Activated naive CD8-positive, alpha-beta T cell treated with anti-CD3 and anti-CD28 coated beads for 36 hours (primary cell): ENCODE measurements around the gene SHE. TPM values are rescaled to one million over a fixed set of nuclear protein-coding genes. Genes with fewer than 3 reads are reported as not detected.
"Not testable (repeated sequence)": the region's sequence is repeated elsewhere in the genome, so short reads cannot be mapped to it uniquely, and the experiment has no call there.

ENCODE experiments used
- DNase-seq: peaks from one replicate; pipeline ENCODE4 v3.0.0; 2021
- H3K27ac Mint-ChIP-seq: one replicate; pipeline ENCODE4 v1.8.0; 2022; ENCODE audit warnings: mild to moderate bottlenecking, moderate library complexity, mixed read lengths
- H3K27me3 Mint-ChIP-seq: one replicate; pipeline ENCODE4 v1.8.0; 2022; ENCODE audit warnings: mild to moderate bottlenecking, mixed read lengths
- H3K36me3 Mint-ChIP-seq: one replicate; pipeline ENCODE4 v1.8.0; 2021; ENCODE audit warnings: mild to moderate bottlenecking, mixed read lengths
- H3K4me1 Mint-ChIP-seq: one replicate; pipeline ENCODE4 v1.8.0; 2021; ENCODE audit warnings: mixed read lengths
- H3K4me3 Mint-ChIP-seq: one replicate; pipeline ENCODE4 v1.8.0; 2022; ENCODE audit warnings: mild to moderate bottlenecking, moderate library complexity, mixed read lengths
- H3K9me3 Mint-ChIP-seq: one replicate; pipeline ENCODE4 v1.8.0; 2022; ENCODE audit warnings: mixed read lengths
- total RNA-seq, 2 experiments: library from RNA; stranded (reverse); gene quantifications; one replicate each; pipeline ENCODE4 v1.2.3, GENCODE V29; 2021

The SHE gene
- total RNA-seq, result not detected

DNA sequence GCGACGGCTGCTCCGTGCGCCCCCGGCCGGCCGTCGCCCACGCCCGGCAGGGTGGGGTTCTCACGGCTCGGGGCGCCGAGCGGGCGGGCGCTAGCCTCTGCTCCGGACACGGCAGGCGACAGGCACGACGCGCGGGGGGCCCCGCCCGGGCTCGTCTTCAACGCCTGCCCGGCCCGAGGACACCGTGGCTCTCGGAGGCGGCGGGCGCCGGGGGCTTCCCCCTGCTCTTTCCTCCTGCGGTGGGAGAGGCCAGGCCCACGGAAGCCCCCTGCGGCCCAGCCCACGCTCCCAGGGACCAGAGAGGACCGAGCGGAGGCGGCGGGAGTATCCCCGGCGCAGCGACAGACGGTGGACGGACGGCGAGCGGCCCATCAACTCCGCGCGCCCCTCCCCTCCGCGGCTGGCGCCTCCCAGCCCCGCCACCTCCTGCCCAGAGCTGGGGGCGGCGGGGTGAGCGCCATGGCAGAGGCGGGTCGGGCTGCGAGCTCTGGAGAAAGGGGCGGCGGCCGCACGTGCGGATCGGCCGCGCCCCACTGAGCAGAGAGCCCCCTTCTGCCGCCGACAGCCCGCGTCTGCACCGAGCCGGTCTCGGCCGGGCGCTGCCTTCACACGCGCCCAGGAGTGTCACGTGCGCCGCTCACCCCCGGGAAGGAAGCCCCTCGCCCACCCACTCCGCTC, at the start of gene SHE, which contains the start of gene TDRD10:
Gene SHE, minus strand, starts transcription at position 347 of the 678 bp plus-strand sequence. CDS start 386 bp downstream, outside the sequence.
Gene TDRD10, plus strand, starts transcription at position 154 of the 678 bp plus-strand sequence. CDS start 4,685 bp downstream, outside the sequence.
- no peak within 1 kb of the TSS for H3K27ac Mint-ChIP-seq
- no peaks in the 10 kb centered on the region for H3K9me3 Mint-ChIP-seq
- H3K27me3 Mint-ChIP-seq, result peaks cover 67% of the 10 kb centered on the region
- peak within 1 kb of the TSS; percentile 51 for H3K4me3 Mint-ChIP-seq
- peaks cover 6% of the 10 kb centered on the region for H3K4me1 Mint-ChIP-seq
- peak; percentile 24 for DNase-seq
- H3K36me3 Mint-ChIP-seq, result no peaks in the 10 kb centered on the region

GRCh38 chr1:154551474-154551873, 49.3 kb upstream of the SHE start:
- no peak for DNase-seq
- Mint-ChIP-seq H3K36me3 (peaks cover 31% of the 10 kb centered on the region), H3K9me3 (no peaks in the 10 kb centered on the region), H3K4me1 (peaks cover 18% of the 10 kb centered on the region), H3K4me3 (no peak overlapping the region), H3K27me3 (no peaks in the 10 kb centered on the region), H3K27ac (no peak overlapping the region)

DNA sequence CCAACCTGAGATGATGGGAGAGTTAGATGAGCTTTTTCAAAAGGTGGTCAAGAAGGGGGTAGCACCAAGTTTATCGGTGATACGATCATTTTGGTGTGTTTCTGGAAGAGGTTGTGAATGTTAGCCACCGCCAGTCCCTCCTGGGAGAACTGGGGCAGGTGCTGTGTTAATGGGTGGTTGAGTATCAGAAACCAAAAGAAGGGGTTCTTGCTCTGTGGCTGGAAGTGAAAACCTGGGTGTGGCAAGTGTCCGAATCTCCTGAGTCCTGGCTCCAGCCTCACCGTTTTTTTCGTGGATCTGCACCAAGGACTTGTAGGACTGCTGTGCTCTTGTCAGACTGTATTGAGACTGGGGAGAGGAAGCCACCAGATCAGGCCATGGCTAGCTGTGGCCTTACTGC, 48.4 kb upstream of the SHE start:
- no peak overlapping the region for H3K4me3 Mint-ChIP-seq
- H3K4me1 Mint-ChIP-seq, result peaks cover 10% of the 10 kb centered on the region
- no peak for DNase-seq
- H3K27me3 Mint-ChIP-seq, result no peaks in the 10 kb centered on the region
- H3K27ac Mint-ChIP-seq, result no peak overlapping the region
- peaks cover 25% of the 10 kb centered on the region for H3K36me3 Mint-ChIP-seq
- no peaks in the 10 kb centered on the region for H3K9me3 Mint-ChIP-seq

- Mint-ChIP-seq H3K4me1 (peaks cover 8% of the 10 kb centered on the region), H3K4me3 (no peak overlapping the region), H3K27ac (no peak overlapping the region), H3K9me3 (no peaks in the 10 kb centered on the region), H3K36me3 (peaks cover 19% of the 10 kb centered on the region), H3K27me3 (no peaks in the 10 kb centered on the region)
- no peak for DNase-seq
Observed at GRCh38 chr1:154550070-154550469, 47.9 kb upstream of the SHE start.

GRCh38 chr1:154549202-154549770, 47.1 kb upstream of the SHE start:
- no peak for DNase-seq
- H3K36me3 Mint-ChIP-seq, result peaks cover 15% of the 10 kb centered on the region
- no peak overlapping the region for H3K27ac Mint-ChIP-seq
- no peak overlapping the region for H3K4me3 Mint-ChIP-seq
- H3K27me3 Mint-ChIP-seq, result no peaks in the 10 kb centered on the region
- H3K9me3 Mint-ChIP-seq, result no peaks in the 10 kb centered on the region
- H3K4me1 Mint-ChIP-seq, result peaks cover 8% of the 10 kb centered on the region

DNA sequence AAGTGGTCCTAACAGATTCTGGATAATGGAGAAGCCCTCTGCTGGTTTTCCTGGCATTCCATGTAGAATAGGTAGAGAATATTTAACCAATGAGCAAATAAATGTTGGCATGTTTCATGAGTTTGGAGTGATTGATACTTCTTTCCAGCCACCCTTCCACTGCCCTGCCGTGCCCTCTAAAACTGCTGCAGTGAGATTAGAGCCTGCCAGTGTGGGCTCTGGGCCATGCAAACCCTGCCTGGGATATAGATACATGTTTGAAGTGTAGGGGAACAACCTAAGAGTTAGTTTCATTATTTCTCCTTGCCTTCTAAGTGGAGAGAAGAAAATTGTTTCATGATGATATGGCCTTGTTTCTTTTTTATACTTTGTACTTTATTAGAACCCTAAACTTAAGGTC, 45.8 kb upstream of the SHE start:
- H3K27me3 Mint-ChIP-seq, result no peaks in the 10 kb centered on the region

GRCh38 chr1:154547105-154547732, 45.0 kb upstream of the SHE start:
- DNase-seq, result no peak
- H3K27ac Mint-ChIP-seq, result no peak overlapping the region
- H3K4me1 Mint-ChIP-seq, result peaks cover 8% of the 10 kb centered on the region
- no peak overlapping the region for H3K4me3 Mint-ChIP-seq
- H3K36me3 Mint-ChIP-seq, result peaks cover 5% of the 10 kb centered on the region
- no peaks in the 10 kb centered on the region for H3K27me3 Mint-ChIP-seq
- H3K9me3 Mint-ChIP-seq, result no peaks in the 10 kb centered on the region

More for the DNA sequence above, 45.8 kb upstream of the SHE start:
- no peak overlapping the region for H3K4me3 Mint-ChIP-seq
- H3K27ac Mint-ChIP-seq, result no peak overlapping the region
- peaks cover 7% of the 10 kb centered on the region for H3K36me3 Mint-ChIP-seq
- peaks cover 8% of the 10 kb centered on the region for H3K4me1 Mint-ChIP-seq
- no peaks in the 10 kb centered on the region for H3K9me3 Mint-ChIP-seq
- DNase-seq, result no peak

- DNase-seq, result peak; percentile 63
- Mint-ChIP-seq H3K4me1 (peaks cover 8% of the 10 kb centered on the region), H3K4me3 (no peak overlapping the region), H3K27me3 (no peaks in the 10 kb centered on the region), H3K27ac (no peak overlapping the region), H3K36me3 (peaks cover 5% of the 10 kb centered on the region), H3K9me3 (no peaks in the 10 kb centered on the region)
Observed at GRCh38 chr1:154546264-154547063, 44.3 kb upstream of the SHE start.

- Mint-ChIP-seq H3K4me3 (no peak overlapping the region), H3K27ac (no peak overlapping the region), H3K4me1 (no peaks in the 10 kb centered on the region), H3K36me3 (no peaks in the 10 kb centered on the region), H3K27me3 (peaks cover 4% of the 10 kb centered on the region), H3K9me3 (no peaks in the 10 kb centered on the region)
- DNase-seq, result no peak
Observed at GRCh38 chr1:154541231-154541630, 39.0 kb upstream of the SHE start.

DNA sequence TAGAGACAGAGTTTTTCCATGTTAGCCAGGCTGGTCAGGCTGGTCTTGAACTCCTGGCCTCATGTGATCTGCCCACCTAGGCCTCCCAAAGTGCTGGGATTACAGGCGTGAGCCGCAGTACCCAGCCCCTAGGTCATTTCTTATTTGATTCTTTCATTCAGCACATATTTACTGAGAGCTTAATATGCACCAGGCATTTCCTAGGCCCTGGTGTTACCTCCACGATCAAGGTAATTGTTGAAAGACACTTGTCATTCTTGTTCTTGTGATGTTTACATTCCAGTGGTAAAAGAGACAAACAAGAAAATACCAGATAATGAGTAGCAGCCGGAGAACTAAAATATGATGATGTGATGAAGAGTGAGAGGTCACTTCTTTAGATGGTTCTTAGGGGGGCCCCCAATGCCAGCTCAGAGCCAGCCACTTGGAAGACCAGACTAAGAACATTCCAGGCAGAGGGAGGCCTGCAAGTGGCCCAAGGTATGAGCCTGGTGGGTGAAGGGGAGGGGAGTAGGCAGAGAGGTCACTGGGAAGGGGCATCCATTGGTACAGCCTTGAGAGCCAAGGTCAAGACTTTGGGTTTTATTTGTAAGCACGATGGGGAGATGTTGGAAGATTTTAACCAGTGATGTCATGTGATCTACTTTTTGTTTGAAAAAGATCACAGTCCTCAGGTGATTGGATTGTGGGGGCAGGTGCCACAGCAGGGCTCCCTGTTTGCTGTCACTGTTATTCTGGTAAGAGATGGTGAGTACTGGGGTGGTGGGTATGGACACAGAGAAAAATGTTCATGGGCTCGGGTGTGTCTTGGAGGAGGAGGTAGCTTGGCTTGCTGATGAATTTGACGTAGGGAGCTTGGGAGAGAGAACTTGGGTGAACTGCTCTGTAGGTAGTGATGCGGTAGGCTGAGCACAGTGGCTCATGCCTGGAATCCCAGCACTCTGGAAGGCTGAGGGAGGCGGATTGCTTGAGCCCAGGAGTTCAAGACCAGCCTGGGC, 37.6 kb upstream of the SHE start:
- Mint-ChIP-seq H3K4me1 (no peaks in the 10 kb centered on the region), H3K27ac (no peak overlapping the region)

GRCh38 chr1:154536570-154536969, 34.4 kb upstream of the SHE start:
- no peak for DNase-seq
- Mint-ChIP-seq H3K36me3 (no peaks in the 10 kb centered on the region), H3K9me3 (no peaks in the 10 kb centered on the region), H3K4me1 (no peaks in the 10 kb centered on the region), H3K4me3 (no peak overlapping the region), H3K27me3 (peaks cover 4% of the 10 kb centered on the region), H3K27ac (no peak overlapping the region)

More for the DNA sequence above, 37.6 kb upstream of the SHE start:
- peaks cover 4% of the 10 kb centered on the region for H3K27me3 Mint-ChIP-seq
- no peaks in the 10 kb centered on the region for H3K9me3 Mint-ChIP-seq
- no peak for DNase-seq
- no peaks in the 10 kb centered on the region for H3K36me3 Mint-ChIP-seq
- no peak overlapping the region for H3K4me3 Mint-ChIP-seq

DNA sequence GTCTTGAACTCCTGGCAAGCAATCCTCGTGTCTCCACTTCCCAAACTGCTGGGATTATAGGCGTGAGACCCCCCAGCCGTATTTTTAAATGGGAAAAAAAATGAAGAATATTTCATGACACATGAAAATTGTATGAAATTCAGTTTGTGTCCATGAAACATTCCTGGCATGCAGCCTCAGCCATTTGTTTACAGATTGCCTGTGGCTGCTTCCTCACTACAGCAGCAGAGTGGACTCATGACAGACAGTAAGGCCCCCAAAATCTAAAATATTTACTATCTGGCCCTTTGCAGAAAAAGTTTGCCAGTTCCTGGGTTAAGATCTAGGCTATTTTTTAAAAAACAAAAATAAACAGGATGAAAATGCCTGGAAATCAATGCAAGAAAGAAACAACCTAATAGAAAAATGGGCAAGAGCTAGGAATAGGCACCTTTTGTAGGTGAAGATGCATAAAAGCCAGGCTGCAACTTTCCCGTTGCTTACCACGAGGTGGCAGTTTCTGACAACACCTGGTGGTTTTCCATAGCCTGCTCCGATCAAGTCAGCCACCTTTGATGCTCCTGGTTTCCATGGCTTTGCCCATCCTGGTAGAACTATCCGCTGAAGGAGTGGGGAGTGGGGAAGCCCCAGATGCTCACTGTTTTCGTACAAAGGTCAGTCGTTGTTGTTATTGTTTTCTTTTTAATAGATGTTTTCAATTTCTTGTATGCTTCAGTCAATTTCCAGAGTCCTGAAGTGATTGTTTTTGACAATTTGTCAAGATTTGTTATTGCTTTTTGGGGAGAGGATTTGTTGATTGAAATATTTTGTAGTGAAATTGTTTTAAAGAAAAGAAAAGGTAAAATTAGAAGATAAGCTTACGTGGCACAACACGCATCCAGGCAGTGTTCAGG, 32.0 kb upstream of the SHE start:
- H3K27ac Mint-ChIP-seq, result no peak overlapping the region
- peaks cover under 1% of the 10 kb centered on the region for H3K27me3 Mint-ChIP-seq
- no peak for DNase-seq
- no peaks in the 10 kb centered on the region for H3K4me1 Mint-ChIP-seq
- no peaks in the 10 kb centered on the region for H3K9me3 Mint-ChIP-seq
- no peak overlapping the region for H3K4me3 Mint-ChIP-seq
- H3K36me3 Mint-ChIP-seq, result no peaks in the 10 kb centered on the region

- not testable (repeated sequence) for H3K27ac Mint-ChIP-seq, H3K27me3 Mint-ChIP-seq, H3K36me3 Mint-ChIP-seq, DNase-seq, H3K4me3 Mint-ChIP-seq, H3K4me1 Mint-ChIP-seq, H3K9me3 Mint-ChIP-seq
Observed at GRCh38 chr1:154531950-154532349, 29.7 kb upstream of the SHE start.
